Stomach (tissue), 4 donors: Measurements from ENCODE around the gene SRSF4.

Experiments used
- EP300 ChIP-seq: sonication (generic); formaldehyde crosslinking; IDR thresholded peaks from one replicate; pipeline ENCODE4 v1.6.1; 2017; ENCODE audit warnings: antibody characterized with exemption
- POLR2A ChIP-seq, 4 donors: fragments of 450-650 bp; IDR thresholded peaks; one replicate each; pipeline ENCODE4 v1.6.1; 2016; ENCODE audit warnings: antibody characterized with exemption in 4 of 4, control low read depth in 2 of 4, mild to moderate bottlenecking in 1 of 4, moderate library complexity in 1 of 4
- POLR2AphosphoS5 ChIP-seq, 3 donors: sonication (generic); formaldehyde crosslinking; IDR thresholded peaks; one replicate each; pipeline ENCODE4 v1.6.1; 2016; ENCODE audit warnings: antibody characterized with exemption in 3 of 3
- TF ChIP-seq, protein P1 (sequence below), 7 experiments: fragments of 450-650 bp in 4 of 7; fragments of 200-600 bp in 3 of 7; sonication (generic) in 3 of 7; IDR thresholded peaks; one replicate each; pipeline ENCODE4 v1.5.1; 2016 to 2019; ENCODE audit warnings: antibody characterized with exemption in 7 of 7, control low read depth in 2 of 7, mild to moderate bottlenecking in 1 of 7

- TF ChIP-seq, protein P1, sequence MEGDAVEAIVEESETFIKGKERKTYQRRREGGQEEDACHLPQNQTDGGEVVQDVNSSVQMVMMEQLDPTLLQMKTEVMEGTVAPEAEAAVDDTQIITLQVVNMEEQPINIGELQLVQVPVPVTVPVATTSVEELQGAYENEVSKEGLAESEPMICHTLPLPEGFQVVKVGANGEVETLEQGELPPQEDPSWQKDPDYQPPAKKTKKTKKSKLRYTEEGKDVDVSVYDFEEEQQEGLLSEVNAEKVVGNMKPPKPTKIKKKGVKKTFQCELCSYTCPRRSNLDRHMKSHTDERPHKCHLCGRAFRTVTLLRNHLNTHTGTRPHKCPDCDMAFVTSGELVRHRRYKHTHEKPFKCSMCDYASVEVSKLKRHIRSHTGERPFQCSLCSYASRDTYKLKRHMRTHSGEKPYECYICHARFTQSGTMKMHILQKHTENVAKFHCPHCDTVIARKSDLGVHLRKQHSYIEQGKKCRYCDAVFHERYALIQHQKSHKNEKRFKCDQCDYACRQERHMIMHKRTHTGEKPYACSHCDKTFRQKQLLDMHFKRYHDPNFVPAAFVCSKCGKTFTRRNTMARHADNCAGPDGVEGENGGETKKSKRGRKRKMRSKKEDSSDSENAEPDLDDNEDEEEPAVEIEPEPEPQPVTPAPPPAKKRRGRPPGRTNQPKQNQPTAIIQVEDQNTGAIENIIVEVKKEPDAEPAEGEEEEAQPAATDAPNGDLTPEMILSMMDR (IDR thresholded peaks at IDR 0.05): no peak
- TF ChIP-seq POLR2AphosphoS5 (IDR thresholded peaks at IDR 0.05) (no peak), POLR2A (IDR thresholded peaks at IDR 0.05) (no peak), EP300 (no peak)
Measured at GRCh38 chr1:29157269-29157601, 24.5 kb downstream of the SRSF4 start.
